SK-N-MC (cell line): Measurements from ENCODE around the gene DUSP9.

Source experiments
- EZH2 ChIP-seq: fragments of 200-600 bp; sonication (generic); IDR thresholded peaks from one replicate; pipeline ENCODE4 v1.6.1; 2017; ENCODE audit warnings: antibody characterized with exemption
- FOXP2 ChIP-seq: optimal IDR thresholded peaks from 2 replicates; pipeline ENCODE3; 2011; ENCODE audit warnings: mild to moderate bottlenecking, moderate library complexity; ENCODE audit not compliant: insufficient read depth; ENCODE audit errors: extremely low read length, control extremely low read depth
- POLR2AphosphoS5 ChIP-seq: IDR thresholded peaks from 2 replicates; pipeline ENCODE4 v1.6.1; 2012; ENCODE audit warnings: mild to moderate bottlenecking, low read depth, low read length, borderline replicate concordance

DNA sequence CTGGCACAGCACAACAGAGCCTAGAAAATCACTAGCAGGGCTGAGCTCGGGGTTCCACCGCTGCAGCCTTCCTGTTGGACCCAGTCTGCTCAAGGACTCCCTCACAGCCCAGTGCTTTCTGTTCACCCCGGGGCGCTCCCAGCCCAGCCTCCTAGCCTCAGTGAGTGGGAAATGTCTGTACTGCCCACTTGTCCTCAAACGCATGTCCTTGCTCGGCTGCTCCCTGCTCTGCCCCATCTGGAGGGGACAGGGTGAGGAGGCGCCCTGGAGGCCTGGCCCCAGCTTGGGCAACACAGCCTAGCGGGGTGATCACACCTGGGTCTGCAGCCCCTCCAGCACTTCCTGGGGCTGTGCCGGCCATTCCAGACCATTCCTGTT is 36.2 kb upstream of the DUSP9 start:
- no peak for TF ChIP-seq EZH2
- TF ChIP-seq POLR2AphosphoS5 = no peak
- TF ChIP-seq FOXP2 = no peak
